CD4-positive, alpha-beta T cell treated with Interleukin-1 beta for 1 hour (primary cell): Measurements from ENCODE around the gene BAK1.
A peak's percentile ranks its signal among the peaks of the same experiment; 100 is the strongest.

Source experiments
- DNase-seq, 2 donors: peaks; one replicate each; pipeline ENCODE4 v3.0.0-alpha.2; 2020 to 2022

Gene BAK1

GRCh38 chr6:33607784-33608161 is 27.7 kb upstream of the BAK1 start:
- DNase-seq, result peak; percentile 39 to 44

GRCh38 chr6:33607126-33607783 is 27.2 kb upstream of the BAK1 start:
- DNase-seq, result no peak

- DNase-seq, result no peak
Observed at GRCh38 chr6:33606642-33607041, 26.6 kb upstream of the BAK1 start.

- DNase-seq, result no peak
Observed at GRCh38 chr6:33604941-33605854, 25.1 kb upstream of the BAK1 start.

- DNase-seq, result no peak
Observed at GRCh38 chr6:33602180-33602579, 22.1 kb upstream of the BAK1 start.

- no peak for DNase-seq
Observed at GRCh38 chr6:33600761-33601160, 20.7 kb upstream of the BAK1 start.

GRCh38 chr6:33599413-33599938 is 19.4 kb upstream of the BAK1 start:
- DNase-seq, result no peak

- no peak for DNase-seq
Observed at GRCh38 chr6:33597551-33598322, 17.7 kb upstream of the BAK1 start.

GRCh38 chr6:33596894-33597293 is 16.8 kb upstream of the BAK1 start:
- DNase-seq, result peak in 1 of 2 donors; percentile 23

GRCh38 chr6:33595001-33595846 is 15.1 kb upstream of the BAK1 start:
- no peak for DNase-seq

GRCh38 chr6:33593414-33593727 is 13.3 kb upstream of the BAK1 start:
- DNase-seq, result no peak

- DNase-seq, result peak; percentile 54 to 85
Observed at GRCh38 chr6:33592595-33593413, 12.7 kb upstream of the BAK1 start.

GRCh38 chr6:33592280-33592594 is 12.2 kb upstream of the BAK1 start:
- DNase-seq, result no peak

- no peak for DNase-seq
Observed at GRCh38 chr6:33591424-33592032, 11.5 kb upstream of the BAK1 start.

- peak in 1 of 2 donors; percentile 16 for DNase-seq
Observed at GRCh38 chr6:33590531-33591198, 10.6 kb upstream of the BAK1 start.

- peak; percentile 48 to 49 for DNase-seq
Observed at GRCh38 chr6:33589731-33590530, 9.9 kb upstream of the BAK1 start.

GRCh38 chr6:33589392-33589730 is 9.3 kb upstream of the BAK1 start:
- DNase-seq, result no peak

GRCh38 chr6:33588894-33589293 is 8.8 kb upstream of the BAK1 start:
- DNase-seq, result no peak

GRCh38 chr6:33587529-33587928 is 7.5 kb upstream of the BAK1 start:
- DNase-seq, result no peak

- DNase-seq, result no peak
Observed at GRCh38 chr6:33586108-33586640, 6.1 kb upstream of the BAK1 start.
